Measurements from ENCODE around the gene INCENP. TPM values are rescaled to one million over a fixed set of nuclear protein-coding genes. Genes with fewer than 3 reads are reported as not detected.

Gene INCENP
- polyA plus RNA-seq, 1 of the 3 experiments (the other 2 are of a cell fraction), result 20.1 TPM

GRCh38 chr11:62123669-62124185, at the start of gene INCENP (continued):
- no peak for TF ChIP-seq REST (IDR thresholded peaks at IDR 0.05; ENCODE audit: low read depth, low read length)
- TF ChIP-seq, protein P1, sequence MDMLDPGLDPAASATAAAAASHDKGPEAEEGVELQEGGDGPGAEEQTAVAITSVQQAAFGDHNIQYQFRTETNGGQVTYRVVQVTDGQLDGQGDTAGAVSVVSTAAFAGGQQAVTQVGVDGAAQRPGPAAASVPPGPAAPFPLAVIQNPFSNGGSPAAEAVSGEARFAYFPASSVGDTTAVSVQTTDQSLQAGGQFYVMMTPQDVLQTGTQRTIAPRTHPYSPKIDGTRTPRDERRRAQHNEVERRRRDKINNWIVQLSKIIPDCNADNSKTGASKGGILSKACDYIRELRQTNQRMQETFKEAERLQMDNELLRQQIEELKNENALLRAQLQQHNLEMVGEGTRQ (IDR thresholded peaks at IDR 0.05; ENCODE audit: borderline replicate concordance, low read depth, low read length), result no peak
- peak; percentile 98 for TF ChIP-seq FOXM1 (IDR thresholded peaks at IDR 0.05; ENCODE audit: low read depth)
- TF ChIP-seq, protein P2, sequence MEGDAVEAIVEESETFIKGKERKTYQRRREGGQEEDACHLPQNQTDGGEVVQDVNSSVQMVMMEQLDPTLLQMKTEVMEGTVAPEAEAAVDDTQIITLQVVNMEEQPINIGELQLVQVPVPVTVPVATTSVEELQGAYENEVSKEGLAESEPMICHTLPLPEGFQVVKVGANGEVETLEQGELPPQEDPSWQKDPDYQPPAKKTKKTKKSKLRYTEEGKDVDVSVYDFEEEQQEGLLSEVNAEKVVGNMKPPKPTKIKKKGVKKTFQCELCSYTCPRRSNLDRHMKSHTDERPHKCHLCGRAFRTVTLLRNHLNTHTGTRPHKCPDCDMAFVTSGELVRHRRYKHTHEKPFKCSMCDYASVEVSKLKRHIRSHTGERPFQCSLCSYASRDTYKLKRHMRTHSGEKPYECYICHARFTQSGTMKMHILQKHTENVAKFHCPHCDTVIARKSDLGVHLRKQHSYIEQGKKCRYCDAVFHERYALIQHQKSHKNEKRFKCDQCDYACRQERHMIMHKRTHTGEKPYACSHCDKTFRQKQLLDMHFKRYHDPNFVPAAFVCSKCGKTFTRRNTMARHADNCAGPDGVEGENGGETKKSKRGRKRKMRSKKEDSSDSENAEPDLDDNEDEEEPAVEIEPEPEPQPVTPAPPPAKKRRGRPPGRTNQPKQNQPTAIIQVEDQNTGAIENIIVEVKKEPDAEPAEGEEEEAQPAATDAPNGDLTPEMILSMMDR (IDR thresholded peaks at IDR 0.05), result no peak
- TF ChIP-seq JUND (IDR thresholded peaks at IDR 0.05), result no peak
- TF ChIP-seq, protein P3, sequence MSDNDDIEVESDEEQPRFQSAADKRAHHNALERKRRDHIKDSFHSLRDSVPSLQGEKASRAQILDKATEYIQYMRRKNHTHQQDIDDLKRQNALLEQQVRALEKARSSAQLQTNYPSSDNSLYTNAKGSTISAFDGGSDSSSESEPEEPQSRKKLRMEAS (IDR thresholded peaks at IDR 0.05; ENCODE audit: low read depth), result peak; percentile 88

DNA sequence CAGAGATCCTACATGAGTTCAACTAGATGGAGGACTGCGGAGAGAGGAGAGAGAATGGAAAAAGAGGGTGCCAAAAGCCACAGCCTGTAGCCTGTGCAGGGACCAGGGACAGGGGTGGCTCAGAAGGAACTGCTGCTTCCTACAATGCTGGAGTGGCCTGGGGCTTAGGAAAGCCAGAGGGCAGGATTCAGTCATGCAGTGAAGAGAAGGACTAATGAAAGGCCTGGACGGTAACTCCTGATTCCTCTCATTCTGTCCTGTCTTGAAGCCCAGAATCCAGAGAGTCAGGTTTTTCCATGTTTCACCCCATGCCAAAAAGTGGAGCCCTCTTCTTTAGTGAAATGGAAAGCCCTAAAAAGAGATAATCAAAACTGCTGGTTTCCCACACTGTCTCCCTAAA, 48.4 kb upstream of the INCENP start:
- ChIA-PET CTCF (interaction anchor here (13.7 kb wide), 1 partner anchor 175 kb away, joined by 357 read pairs; no protein-coding TSS in a partner anchor), POLR2A (no interaction called here)
- no peaks in the 10 kb centered on the region for H4K20me1 ChIP-seq (ENCODE audit: insufficient read depth)
- H3K79me2 ChIP-seq (ENCODE audit: insufficient read depth), result no peaks in the 10 kb centered on the region
- H3K9me2 ChIP-seq, result no peaks in the 10 kb centered on the region
- no peak overlapping the region for H3K27ac ChIP-seq (ENCODE audit: low read depth in 2 of 2, low read length in 1 of 2)
- no peak overlapping the region for H3K4me3 ChIP-seq (ENCODE audit: low read depth in 2 of 2, low read length in 1 of 2)
- no peaks in the 10 kb centered on the region for H3K4me1 ChIP-seq (ENCODE audit: control insufficient read depth in 1 of 2, insufficient read depth in 2 of 2, low read depth in 1 of 2, low read length in 1 of 2)
- no peaks in the 10 kb centered on the region for H3K27me3 ChIP-seq (ENCODE audit: insufficient read depth)
- no peak overlapping the region for H3K9ac ChIP-seq
- no peak for DNase-seq
- H2AFZ ChIP-seq (ENCODE audit: low read depth), result no peak overlapping the region
- H3K4me2 ChIP-seq, result no peak overlapping the region
- H3F3A ChIP-seq (replicated peaks; ENCODE audit: insufficient read depth), result no peaks in the 10 kb centered on the region
- H3K36me3 ChIP-seq (replicated peaks in 1 of 2; ENCODE audit: control insufficient read depth in 1 of 2, insufficient read depth in 2 of 2, low read length in 1 of 2), result no peaks in the 10 kb centered on the region
- 100% methylated on average over 2 of the region's 2 CpGs for WGBS (ENCODE audit: low lambda C conversion rate)
- TF ChIP-seq TCF12 (IDR thresholded peaks at IDR 0.05), result no peak
- no peak for TF ChIP-seq GABPA (IDR thresholded peaks at IDR 0.05; ENCODE audit: low read depth)
- no peak for TF ChIP-seq GATA2 (CRISPR knock-in tag; IDR thresholded peaks at IDR 0.05)
- no peak for TF ChIP-seq EP300 (IDR thresholded peaks at IDR 0.05; ENCODE audit: borderline replicate concordance in 1 of 2, low read depth in 1 of 2, low read length in 1 of 2)
- no peak for TF ChIP-seq MEF2A (IDR thresholded peaks at IDR 0.05; ENCODE audit: borderline replicate concordance, low read depth)
- no peak for TF ChIP-seq RFX5 (IDR thresholded peaks at IDR 0.05; ENCODE audit: low read length)
- no peak for TF ChIP-seq NFIC (IDR thresholded peaks at IDR 0.05; ENCODE audit: borderline replicate concordance)
- no peak for TF ChIP-seq CHD2 (IDR thresholded peaks at IDR 0.05; ENCODE audit: low read length, partially characterized antibody)
- no peak for TF ChIP-seq JUND (IDR thresholded peaks at IDR 0.05)
- TF ChIP-seq, protein P2 (IDR thresholded peaks at IDR 0.05), result no peak
- no peaks in the 10 kb centered on the region for H3K9me3 ChIP-seq

Data from SK-N-SH (cell line).